T-helper 17 cell (primary cell): ENCODE measurements around the gene SFXN2. TPM values are rescaled to one million over a fixed set of nuclear protein-coding genes. Genes with fewer than 3 reads are reported as not detected.
A peak's percentile ranks its signal among the peaks of the same experiment; 100 is the strongest.
"Not testable (repeated sequence)": the region's sequence is repeated elsewhere in the genome, so short reads cannot be mapped to it uniquely, and the experiment has no call there.

Experiments used
- ATAC-seq: fragments of 150-1000 bp; cut with Tn5 transposase; 2 replicates; pipeline ENCODE4 v1.10.0; 2021; ENCODE audit warnings: mild to moderate bottlenecking, moderate library complexity
- DNase-seq, 3 donors: peaks; one replicate each; pipeline versions ENCODE4 v3.0.0 to v3.0.0-alpha.2; 2020 to 2021
- H3K9me3 ChIP-seq: one replicate; pipeline ENCODE4 v1.7.0; 2013; ENCODE audit warnings: low read length, mild to moderate bottlenecking; ENCODE audit not compliant: control insufficient read depth, poor library complexity, severe bottlenecking
- H3K27ac Mint-ChIP-seq: one replicate; pipeline ENCODE4 v1.8.0; 2022; ENCODE audit warnings: mild to moderate bottlenecking, moderate library complexity, mixed read lengths
- H3K27me3 Mint-ChIP-seq: one replicate; pipeline ENCODE4 v1.8.0; 2022; ENCODE audit warnings: mixed read lengths
- H3K36me3 Mint-ChIP-seq: one replicate; pipeline ENCODE4 v1.8.0; 2022; ENCODE audit warnings: low read depth, mixed read lengths
- H3K4me1 Mint-ChIP-seq: one replicate; pipeline ENCODE4 v1.8.0; 2022; ENCODE audit warnings: mild to moderate bottlenecking, mixed read lengths
- H3K4me3 Mint-ChIP-seq: one replicate; pipeline ENCODE4 v1.8.0; 2022; ENCODE audit warnings: mild to moderate bottlenecking, moderate library complexity, mixed read lengths
- total RNA-seq, 4 donors: library from RNA in 2 of 4; stranded (reverse) in 2 of 4; gene quantifications; one replicate each; pipeline ENCODE4 v1.2.3 and lab custom pipeline; 2022 to 2026

The SFXN2 gene, protein sequence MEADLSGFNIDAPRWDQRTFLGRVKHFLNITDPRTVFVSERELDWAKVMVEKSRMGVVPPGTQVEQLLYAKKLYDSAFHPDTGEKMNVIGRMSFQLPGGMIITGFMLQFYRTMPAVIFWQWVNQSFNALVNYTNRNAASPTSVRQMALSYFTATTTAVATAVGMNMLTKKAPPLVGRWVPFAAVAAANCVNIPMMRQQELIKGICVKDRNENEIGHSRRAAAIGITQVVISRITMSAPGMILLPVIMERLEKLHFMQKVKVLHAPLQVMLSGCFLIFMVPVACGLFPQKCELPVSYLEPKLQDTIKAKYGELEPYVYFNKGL
- total RNA-seq (1 to 10 TPM; 5.6 to 7.9 TPM), total RNA-seq (lab: John Stamatoyannopoulos, UW) (19.0 to 32.4 reads per million in 2 donors)

DNA sequence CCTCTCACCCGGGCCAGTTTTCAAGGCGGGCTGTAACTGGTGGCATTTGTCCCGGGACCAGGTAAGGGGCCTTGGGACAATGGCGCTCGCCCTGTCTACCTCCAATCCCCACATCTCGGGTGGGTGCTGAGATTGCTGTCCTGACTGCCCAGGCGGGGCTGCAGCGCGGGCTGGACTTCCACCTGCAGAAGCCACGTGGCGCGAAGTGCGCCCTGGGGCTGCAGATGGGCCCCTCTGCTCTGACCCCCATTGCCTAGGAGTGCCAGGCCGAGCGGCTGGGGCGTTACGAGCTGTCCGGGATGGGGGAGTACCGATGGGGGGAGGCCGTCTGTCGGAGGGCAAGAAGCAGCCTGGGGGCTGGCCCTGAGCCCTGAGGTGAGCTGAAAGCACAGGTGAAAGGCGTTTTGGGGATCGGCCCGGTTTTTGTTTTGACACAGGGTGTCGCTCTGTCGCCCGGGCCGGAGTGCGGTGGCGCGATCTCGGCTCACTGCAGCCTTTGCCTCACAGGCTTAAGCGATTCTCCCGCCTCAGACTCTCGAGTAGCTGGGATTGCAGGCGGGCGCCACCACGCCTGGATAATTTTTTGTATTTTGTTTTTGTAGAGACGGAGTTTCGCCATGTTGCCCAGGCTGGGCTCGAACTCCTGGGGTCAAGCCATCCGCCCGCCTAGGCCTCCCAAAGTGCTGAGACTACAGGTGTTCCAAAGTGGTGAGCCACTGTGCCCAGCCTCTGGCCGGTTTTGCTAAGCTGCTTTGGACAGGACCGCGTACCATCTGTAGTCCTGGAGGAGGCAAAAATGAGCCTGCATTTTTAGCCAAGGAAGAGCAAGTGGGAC, at the start of gene SFXN2:
Gene SFXN2 (plus strand): TSS at position 16 of the 835 bp plus-strand sequence. CDS start 12,001 bp downstream, outside the sequence.
- Mint-ChIP-seq H3K36me3 (peaks cover 5% of the 10 kb centered on the region), H3K27me3 (no peaks in the 10 kb centered on the region)
- DNase-seq = peak; percentile 26 to 42 (median 36)

DNA sequence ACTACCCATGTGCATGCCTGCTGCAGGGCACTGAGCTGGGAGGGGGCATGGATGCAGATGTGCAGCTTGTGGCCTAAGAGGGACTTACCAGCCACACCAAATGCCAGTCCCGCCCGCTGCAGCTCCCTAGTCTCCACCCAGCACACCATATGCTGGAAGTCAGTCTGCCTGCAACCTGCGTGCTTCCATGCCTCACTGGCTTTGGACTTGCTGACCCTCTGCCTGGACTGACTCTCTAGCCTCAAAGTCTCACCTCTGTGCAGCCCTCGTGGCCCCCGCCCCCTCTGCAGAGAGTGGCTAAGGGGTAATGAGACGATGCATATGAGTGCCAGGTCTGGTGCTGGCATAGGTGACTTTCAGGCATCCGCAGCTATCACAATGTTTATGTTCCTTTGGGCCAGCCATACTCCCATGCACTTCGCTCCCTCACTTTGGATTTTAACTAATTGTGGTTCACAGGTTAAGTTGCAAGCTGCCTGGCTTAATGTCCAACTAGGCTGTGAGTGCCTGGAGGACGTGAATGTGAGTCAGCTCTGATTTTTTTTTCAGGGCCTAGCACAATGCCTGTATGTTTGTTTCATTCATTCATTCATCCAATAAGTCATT, 48.4 kb upstream of the SFXN2 start:
- Mint-ChIP-seq H3K27ac (no peak overlapping the region), H3K4me3 (no peak overlapping the region), H3K4me1 (peaks cover 24% of the 10 kb centered on the region), H3K36me3 (no peaks in the 10 kb centered on the region), H3K27me3 (no peaks in the 10 kb centered on the region)
- ATAC-seq (no peak), DNase-seq (no peak)
- H3K9me3 ChIP-seq = no peaks in the 10 kb centered on the region

More for the DNA sequence above, at the start of gene SFXN2:
- Mint-ChIP-seq H3K27ac (peak within 1 kb of the TSS; percentile 96), H3K4me3 (peak within 1 kb of the TSS; percentile 97), H3K4me1 (peaks cover 47% of the 10 kb centered on the region)
- ATAC-seq = peak; percentile 18
- H3K9me3 ChIP-seq = no peaks in the 10 kb centered on the region

DNA sequence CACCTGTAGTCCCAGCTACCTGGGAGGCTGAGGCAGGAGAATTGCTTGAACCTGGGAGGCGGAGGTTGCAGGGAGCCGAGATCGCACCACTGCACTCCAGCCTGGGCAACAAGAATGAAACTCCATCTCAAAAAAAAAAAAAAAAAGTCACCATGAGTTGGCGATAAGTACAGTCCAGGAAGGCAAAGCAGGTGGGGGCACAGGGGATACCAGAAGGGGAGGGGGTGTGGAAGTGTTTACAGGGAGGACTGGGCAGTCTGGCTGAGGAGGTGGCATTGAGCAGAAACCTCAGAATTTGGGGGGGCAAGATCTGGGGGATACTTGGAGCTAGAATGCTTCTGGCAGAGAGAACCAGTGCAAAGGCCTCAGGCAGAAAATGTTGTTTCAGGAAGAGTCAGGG, 47.0 kb upstream of the SFXN2 start:
- H3K27me3 Mint-ChIP-seq, DNase-seq, H3K36me3 Mint-ChIP-seq, ATAC-seq, H3K9me3 ChIP-seq: not testable (repeated sequence)
- peaks cover 15% of the 10 kb centered on the region for H3K4me1 Mint-ChIP-seq
- H3K27ac Mint-ChIP-seq = peak overlapping the region; percentile 86
- peak overlapping the region; percentile 78 for H3K4me3 Mint-ChIP-seq

DNA sequence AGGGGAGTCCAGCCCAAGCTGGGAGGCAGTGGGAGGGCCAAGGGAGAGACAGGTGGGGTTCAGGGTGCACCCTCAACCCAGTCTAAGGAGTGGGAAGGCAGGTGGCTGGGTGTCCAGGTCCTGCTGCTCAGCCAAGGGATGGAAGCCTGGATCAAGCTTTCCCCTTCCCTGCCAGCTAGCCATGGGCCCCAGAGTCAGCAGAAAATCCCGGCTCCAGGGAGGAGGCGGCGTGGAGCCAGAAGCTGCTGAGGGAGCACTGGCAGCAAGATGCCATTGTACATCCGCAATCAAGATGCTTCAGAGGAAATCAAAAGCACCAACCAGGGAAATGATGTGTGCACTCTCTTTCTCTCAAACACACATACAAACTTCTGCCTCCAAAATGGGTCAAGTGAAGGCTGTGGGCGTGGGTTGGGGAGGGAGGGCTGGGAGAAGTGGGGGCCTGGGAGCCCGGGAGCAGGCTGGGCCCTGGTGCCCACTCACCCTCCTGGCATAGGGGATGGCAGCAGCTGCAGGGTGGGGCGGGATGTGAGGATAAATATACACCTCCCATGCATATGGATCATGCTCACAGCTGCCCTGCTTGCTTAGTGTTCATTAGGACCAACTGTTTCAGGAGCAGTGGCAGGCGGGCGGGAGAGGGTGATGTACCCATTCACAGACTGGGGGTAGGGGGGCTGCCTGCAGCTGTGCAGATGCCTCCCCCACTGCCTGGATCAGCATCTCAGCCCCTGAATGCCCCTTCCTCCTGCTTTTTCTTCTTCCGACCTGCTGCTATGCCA, 45.9 kb upstream of the SFXN2 start:
- no peaks in the 10 kb centered on the region for H3K9me3 ChIP-seq
- ATAC-seq = peak; percentile 61
- peaks cover 18% of the 10 kb centered on the region for H3K4me1 Mint-ChIP-seq
- no peak for DNase-seq
- H3K27me3 Mint-ChIP-seq = no peaks in the 10 kb centered on the region
- H3K4me3 Mint-ChIP-seq = peak overlapping the region; percentile 52
- H3K27ac Mint-ChIP-seq = peak overlapping the region; percentile 86
- no peaks in the 10 kb centered on the region for H3K36me3 Mint-ChIP-seq

DNA sequence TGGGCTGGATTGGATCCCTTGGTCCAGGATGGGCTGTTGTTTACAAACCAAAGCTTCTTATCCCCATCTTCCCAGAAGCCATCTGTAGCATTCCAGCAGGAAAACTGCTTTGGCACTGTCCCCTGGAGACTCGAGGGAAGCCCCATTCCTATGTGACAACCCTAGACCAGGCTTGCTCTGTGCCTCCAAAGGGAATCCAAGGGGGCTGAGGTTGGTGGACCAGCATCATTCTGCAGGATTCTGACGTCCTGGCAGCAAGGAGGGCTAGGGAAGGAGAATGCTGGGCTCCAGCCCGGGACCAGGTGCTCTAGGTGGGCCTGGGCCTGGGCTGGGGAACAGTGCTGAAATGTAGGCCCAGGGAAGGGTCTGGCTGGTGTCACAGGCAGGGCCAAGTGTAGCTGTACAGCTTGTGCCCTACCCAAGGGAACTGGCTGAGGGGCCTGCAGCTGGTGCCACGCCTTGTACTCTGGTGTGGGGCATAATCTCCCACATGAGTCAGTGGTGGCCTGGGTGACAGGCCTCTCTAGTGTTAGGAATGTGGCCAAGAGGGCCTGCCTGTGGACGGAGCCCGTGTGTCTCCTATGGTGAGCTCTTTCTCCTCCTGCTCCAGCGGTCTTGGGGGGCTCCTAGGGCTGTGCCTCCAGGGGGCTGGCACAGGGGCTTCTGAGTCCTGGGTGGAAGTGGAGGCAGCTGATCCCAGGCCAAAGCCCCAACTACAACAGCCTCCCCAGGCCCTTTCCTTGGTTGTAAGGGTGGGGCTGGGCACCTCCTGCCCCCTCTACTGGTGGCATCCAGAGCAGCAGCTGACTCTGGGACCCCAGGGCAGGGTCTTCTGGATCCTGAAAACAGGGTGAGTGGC, 45.0 kb upstream of the SFXN2 start:
- ATAC-seq (no peak), DNase-seq (no peak)
- Mint-ChIP-seq H3K27me3 (no peaks in the 10 kb centered on the region), H3K4me3 (no peak overlapping the region), H3K27ac (peak overlapping the region; percentile 24), H3K36me3 (no peaks in the 10 kb centered on the region), H3K4me1 (peaks cover 26% of the 10 kb centered on the region)
- H3K9me3 ChIP-seq = no peaks in the 10 kb centered on the region

- H3K36me3 Mint-ChIP-seq = no peaks in the 10 kb centered on the region
- no peak overlapping the region for H3K4me3 Mint-ChIP-seq
- H3K27ac Mint-ChIP-seq = peak overlapping the region; percentile 39
- no peak for ATAC-seq
- no peaks in the 10 kb centered on the region for H3K27me3 Mint-ChIP-seq
- no peaks in the 10 kb centered on the region for H3K9me3 ChIP-seq
- no peak for DNase-seq
- H3K4me1 Mint-ChIP-seq = peaks cover 32% of the 10 kb centered on the region
Observed at GRCh38 chr10:102670065-102670670, 44.3 kb upstream of the SFXN2 start.

DNA sequence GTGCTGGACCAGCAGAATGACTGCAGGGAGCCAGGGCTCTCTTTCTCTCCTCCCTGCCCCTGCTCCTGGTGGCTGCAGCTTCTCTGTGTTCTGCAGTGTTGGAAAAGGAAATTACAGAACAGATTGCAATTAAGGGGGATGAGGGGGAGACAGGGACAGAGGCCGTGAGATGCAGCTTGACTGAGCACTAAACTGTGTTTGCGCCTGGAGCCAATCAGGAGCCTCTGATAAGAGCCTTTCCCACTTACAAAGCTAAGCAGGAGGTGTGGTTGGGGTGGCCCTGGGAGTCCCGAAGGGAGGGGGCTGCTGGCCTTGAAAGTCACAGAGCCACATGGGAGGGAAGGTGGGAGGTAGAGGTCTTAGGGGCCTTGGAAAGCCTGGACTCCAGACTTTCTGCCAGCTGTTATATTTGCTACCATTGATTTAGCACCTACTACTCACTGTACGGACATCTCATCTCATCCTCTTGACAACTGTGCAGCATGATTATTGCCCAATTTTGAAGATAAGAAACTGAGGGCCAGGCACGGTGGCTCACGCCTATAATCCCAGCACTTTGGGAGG, 43.5 kb upstream of the SFXN2 start:
- H3K9me3 ChIP-seq = no peaks in the 10 kb centered on the region
- H3K27ac Mint-ChIP-seq = peak overlapping the region; percentile 39
- no peak for ATAC-seq
- peaks cover 37% of the 10 kb centered on the region for H3K4me1 Mint-ChIP-seq
- H3K27me3 Mint-ChIP-seq = no peaks in the 10 kb centered on the region
- no peak for DNase-seq
- H3K4me3 Mint-ChIP-seq = no peak overlapping the region
- H3K36me3 Mint-ChIP-seq = no peaks in the 10 kb centered on the region

DNA sequence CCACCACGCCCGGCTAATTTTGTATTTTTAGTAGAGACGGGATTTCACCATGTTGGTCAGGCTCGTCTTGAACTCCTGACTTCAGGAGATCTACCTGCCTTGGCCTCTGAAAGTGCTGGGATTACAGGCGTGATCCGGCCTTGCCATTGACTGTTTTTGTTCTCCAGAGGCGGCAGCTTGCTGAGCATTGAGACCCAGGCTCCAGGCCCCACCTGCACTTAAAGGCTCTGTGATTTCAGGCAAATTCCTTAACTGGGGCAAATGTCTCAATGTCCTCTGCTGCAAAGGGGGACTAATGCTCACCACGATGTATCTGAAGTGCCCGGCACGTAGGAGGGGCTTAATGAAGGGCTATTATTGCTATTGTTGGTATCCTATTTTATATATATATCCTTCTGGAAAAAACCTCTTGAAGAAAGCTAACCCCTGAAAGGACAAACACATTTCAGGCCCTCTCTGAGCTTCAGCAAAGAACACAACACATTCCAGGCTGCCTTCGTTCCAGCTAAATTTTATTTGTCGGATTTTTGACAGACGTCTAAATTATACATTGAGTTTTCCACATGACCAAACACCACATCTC, 41.1 kb upstream of the SFXN2 start:
- DNase-seq (no peak), ATAC-seq (no peak)
- H3K36me3 Mint-ChIP-seq = no peaks in the 10 kb centered on the region
- no peaks in the 10 kb centered on the region for H3K27me3 Mint-ChIP-seq
- peak overlapping the region; percentile 95 for H3K27ac Mint-ChIP-seq
- peaks cover 29% of the 10 kb centered on the region for H3K4me1 Mint-ChIP-seq
- peak overlapping the region; percentile 90 for H3K4me3 Mint-ChIP-seq
- no peaks in the 10 kb centered on the region for H3K9me3 ChIP-seq

DNA sequence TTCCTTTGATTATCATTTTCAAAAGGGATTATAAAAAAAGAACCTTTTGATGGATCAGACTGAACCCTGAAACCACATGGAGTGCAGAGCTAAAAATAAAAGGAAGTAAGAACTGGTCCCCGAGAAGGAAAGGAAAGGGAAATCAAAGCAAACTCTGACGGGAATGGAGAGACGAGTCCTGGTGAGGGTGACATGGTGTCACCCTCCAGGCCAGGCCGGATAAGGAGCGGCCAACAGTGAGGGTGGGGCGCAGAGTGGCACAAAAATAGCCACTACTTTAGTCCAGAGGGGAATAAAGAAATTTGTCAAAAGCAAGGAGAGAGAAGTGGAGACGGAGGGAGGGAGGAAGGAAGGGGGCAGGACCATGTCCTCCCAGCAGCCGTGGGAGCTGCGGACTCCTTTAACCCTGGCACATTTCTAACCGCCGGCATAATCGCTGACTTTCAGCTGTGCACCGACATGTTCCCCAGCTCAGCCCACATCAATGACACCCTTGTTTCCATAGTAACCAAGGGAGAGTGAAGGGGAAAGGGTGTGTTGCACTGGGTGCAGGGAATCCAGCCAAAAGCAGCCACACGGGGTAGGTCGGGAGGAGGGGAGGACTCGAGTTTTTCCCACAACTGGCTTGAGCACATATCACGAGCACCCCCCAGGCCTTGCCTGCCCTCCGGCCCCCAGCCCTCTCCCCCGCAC, 40.5 kb upstream of the SFXN2 start:
- H3K4me1 Mint-ChIP-seq = peaks cover 30% of the 10 kb centered on the region
- DNase-seq (peak; percentile 43 to 65 (median 53)), ATAC-seq (peak; percentile 94)

GRCh38 chr10:102674566-102674965, 39.9 kb upstream of the SFXN2 start:
- DNase-seq (no peak), ATAC-seq (peak; percentile 67)
- no peaks in the 10 kb centered on the region for H3K9me3 ChIP-seq
- Mint-ChIP-seq H3K27ac (peak overlapping the region; percentile 95), H3K4me1 (peaks cover 30% of the 10 kb centered on the region), H3K36me3 (no peaks in the 10 kb centered on the region), H3K27me3 (no peaks in the 10 kb centered on the region), H3K4me3 (peak overlapping the region; percentile 90)

More for the DNA sequence above, 40.5 kb upstream of the SFXN2 start:
- H3K36me3 Mint-ChIP-seq = no peaks in the 10 kb centered on the region
- H3K9me3 ChIP-seq = no peaks in the 10 kb centered on the region
- no peaks in the 10 kb centered on the region for H3K27me3 Mint-ChIP-seq
- H3K4me3 Mint-ChIP-seq = peak overlapping the region; percentile 90
- H3K27ac Mint-ChIP-seq = peak overlapping the region; percentile 95
